Fibroblast of the aortic adventitia (primary cell): ENCODE measurements around the gene ERGIC1. TPM values are rescaled to one million over a fixed set of nuclear protein-coding genes. Genes with fewer than 3 reads are reported as not detected.

ENCODE experiments used
- DNase-seq: peaks from one replicate; pipeline ENCODE4 v3.0.0-alpha.2; 2010; ENCODE audit warnings: low read depth
- H3K4me3 ChIP-seq: 2 replicates; pipeline ENCODE4 v1.5.1; 2011; ENCODE audit warnings: low read depth, mild to moderate bottlenecking, control low read depth, low read length, moderate library complexity
- total RNA-seq: library from RNA; depleted of rRNA; stranded (reverse); fragments of >200 nt; gene quantifications from 2 replicates; pipeline ENCODE4 v1.2.3, GENCODE V29; 2012; ENCODE audit warnings: low replicate concordance
- TF ChIP-seq, protein P1 (sequence below): IDR thresholded peaks from 2 replicates; pipeline ENCODE4 v1.5.1; 2011; ENCODE audit warnings: mild to moderate bottlenecking, low read length, control low read depth, inconsistent platforms; ENCODE audit not compliant: insufficient read depth

Gene ERGIC1
- total RNA-seq, 1 donor: 193 TPM

- H3K4me3 ChIP-seq: no peak overlapping the region
- no peak for DNase-seq
- TF ChIP-seq, protein P1, sequence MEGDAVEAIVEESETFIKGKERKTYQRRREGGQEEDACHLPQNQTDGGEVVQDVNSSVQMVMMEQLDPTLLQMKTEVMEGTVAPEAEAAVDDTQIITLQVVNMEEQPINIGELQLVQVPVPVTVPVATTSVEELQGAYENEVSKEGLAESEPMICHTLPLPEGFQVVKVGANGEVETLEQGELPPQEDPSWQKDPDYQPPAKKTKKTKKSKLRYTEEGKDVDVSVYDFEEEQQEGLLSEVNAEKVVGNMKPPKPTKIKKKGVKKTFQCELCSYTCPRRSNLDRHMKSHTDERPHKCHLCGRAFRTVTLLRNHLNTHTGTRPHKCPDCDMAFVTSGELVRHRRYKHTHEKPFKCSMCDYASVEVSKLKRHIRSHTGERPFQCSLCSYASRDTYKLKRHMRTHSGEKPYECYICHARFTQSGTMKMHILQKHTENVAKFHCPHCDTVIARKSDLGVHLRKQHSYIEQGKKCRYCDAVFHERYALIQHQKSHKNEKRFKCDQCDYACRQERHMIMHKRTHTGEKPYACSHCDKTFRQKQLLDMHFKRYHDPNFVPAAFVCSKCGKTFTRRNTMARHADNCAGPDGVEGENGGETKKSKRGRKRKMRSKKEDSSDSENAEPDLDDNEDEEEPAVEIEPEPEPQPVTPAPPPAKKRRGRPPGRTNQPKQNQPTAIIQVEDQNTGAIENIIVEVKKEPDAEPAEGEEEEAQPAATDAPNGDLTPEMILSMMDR: no peak
Observed at GRCh38 chr5:172940268-172941066, 106.4 kb downstream of the ERGIC1 start.

- TF ChIP-seq, protein P1: no peak
- no peak overlapping the region for H3K4me3 ChIP-seq
- peak; percentile 18 for DNase-seq
Observed at GRCh38 chr5:172941067-172941516, 107.0 kb downstream of the ERGIC1 start.

GRCh38 chr5:172942556-172942955 lies 108.5 kb downstream of the ERGIC1 start:
- no peak for DNase-seq
- TF ChIP-seq, protein P1: no peak
- H3K4me3 ChIP-seq: no peak overlapping the region

DNA sequence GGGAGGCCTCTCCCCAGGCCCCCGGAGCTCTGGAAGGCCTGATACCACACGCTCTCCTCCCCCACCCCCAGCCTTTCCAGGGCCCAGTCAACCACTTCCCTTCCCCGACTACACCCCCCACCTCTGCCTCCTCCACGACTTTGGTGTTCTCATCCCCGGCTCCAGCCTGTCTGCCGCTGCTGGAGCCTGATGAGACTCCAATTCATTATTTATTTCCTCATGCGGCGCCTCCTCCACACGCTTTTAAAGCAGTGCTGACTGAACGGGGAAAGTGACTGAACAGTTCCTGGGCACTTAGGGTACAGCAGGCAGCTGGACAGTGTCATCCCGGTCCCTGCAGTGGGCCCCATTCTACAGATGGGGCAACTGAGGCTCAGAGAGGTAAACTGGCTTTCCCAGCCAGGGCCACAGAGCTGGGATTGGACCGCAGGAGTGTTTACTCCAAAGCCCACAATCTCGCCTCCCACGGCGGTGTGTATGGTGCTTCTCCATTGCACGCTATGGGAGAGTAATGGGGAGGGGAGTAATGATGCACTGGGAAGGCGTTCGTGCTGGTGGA lies 109.3 kb downstream of the ERGIC1 start:
- TF ChIP-seq, protein P1: no peak
- peak; percentile 69 for DNase-seq
- H3K4me3 ChIP-seq: no peak overlapping the region

DNA sequence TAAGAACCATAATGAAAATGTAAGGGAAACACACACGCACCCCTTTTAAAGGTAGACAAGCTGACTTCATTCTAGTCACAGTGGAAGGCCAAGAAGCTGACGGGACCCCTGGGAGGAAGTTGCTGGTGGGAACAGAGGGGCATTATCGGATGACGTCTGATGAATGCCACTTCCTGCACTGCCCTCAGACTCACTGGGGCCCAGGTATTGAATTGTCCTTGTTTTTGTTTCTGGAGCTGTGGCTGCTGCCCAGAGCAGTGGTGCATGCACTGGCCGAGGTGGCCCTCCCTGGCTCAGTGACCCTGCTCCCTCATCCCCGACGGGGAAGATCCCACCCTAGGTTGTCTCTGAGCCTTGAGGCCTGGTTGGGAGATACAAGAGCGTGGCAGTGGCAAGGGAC lies 109.9 kb downstream of the ERGIC1 start:
- no peak for DNase-seq
- H3K4me3 ChIP-seq: no peak overlapping the region
- TF ChIP-seq, protein P1: no peak

DNA sequence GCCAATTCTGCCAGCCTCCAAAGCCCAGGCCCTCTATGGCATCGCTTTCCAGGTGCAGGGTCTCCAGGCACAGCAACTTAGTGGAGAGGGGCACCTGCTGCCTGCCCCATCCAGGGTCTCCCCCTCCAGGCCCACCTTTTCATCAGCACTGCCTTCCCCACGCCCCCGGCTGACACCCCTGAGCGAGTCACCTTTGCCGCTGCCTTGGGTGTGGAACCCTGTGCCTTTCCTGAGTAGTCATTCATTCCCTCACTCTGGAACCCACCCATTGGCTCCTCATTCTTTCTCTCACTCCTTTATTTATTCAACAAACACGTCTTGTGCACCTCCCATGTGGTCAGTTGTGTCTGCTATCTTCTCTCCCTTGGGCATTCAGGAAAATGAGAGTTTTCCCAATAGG lies 110.7 kb downstream of the ERGIC1 start:
- no peak overlapping the region for H3K4me3 ChIP-seq
- TF ChIP-seq, protein P1: no peak
- peak; percentile 18 for DNase-seq
